A673 (cell line): ENCODE results near the gene PGP. TPM values are rescaled to one million over a fixed set of nuclear protein-coding genes. Genes with fewer than 3 reads are reported as not detected.
A peak's percentile ranks its signal among the peaks of the same experiment; 100 is the strongest.

Source experiments
- BruUV-seq: library from RNA; stranded (reverse); fragments of 400-500 nt; replicated peaks from 2 replicates; lab custom pipeline; 2021; lab: Mats Ljungman, UMichigan
- CTCF ChIA-PET: fragments of 300-600 bp; sonication (Branson Sonifier 250); formaldehyde crosslinking; loops from one replicate; lab custom pipeline; 2022; ENCODE audit warnings: antibody characterized with exemption; lab: Charles Lee
- POLR2A ChIA-PET: fragments of 300-600 bp; sonication (Branson Sonifier 250); formaldehyde crosslinking; loops from one replicate; lab custom pipeline; 2022; ENCODE audit warnings: antibody characterized with exemption; ENCODE audit not compliant: low non-redundant PET; lab: Charles Lee
- DNase-seq: peaks from one replicate; pipeline ENCODE4 v3.0.0-alpha.2; 2015; ENCODE audit warnings: low spot score
- H3K27ac ChIP-seq: fragments of 200-600 bp; sonication (generic); 2 replicates; pipeline ENCODE4 v1.5.1; 2016; ENCODE audit warnings: mixed run types, low read depth, mild to moderate bottlenecking, mixed read lengths, antibody characterized with exemption, low read length; ENCODE audit not compliant: poor library complexity, severe bottlenecking
- H3K27me3 ChIP-seq: fragments of 200-600 bp; sonication (generic); replicated peaks from 2 replicates; pipeline ENCODE4 v1.6.1; 2017; ENCODE audit warnings: mixed run types, low read depth, mild to moderate bottlenecking, mixed read lengths, antibody characterized with exemption, low read length; ENCODE audit not compliant: insufficient read depth, poor library complexity
- H3K36me3 ChIP-seq: fragments of 200-600 bp; sonication (generic); 2 replicates; pipeline ENCODE4 v1.6.1; 2016; ENCODE audit warnings: mixed run types, mild to moderate bottlenecking, mixed read lengths, antibody characterized with exemption, low read length; ENCODE audit not compliant: insufficient read depth, poor library complexity, severe bottlenecking
- H3K4me1 ChIP-seq: fragments of 200-600 bp; sonication (generic); 2 replicates; pipeline ENCODE4 v1.6.1; 2017; ENCODE audit warnings: mixed run types, mild to moderate bottlenecking, mixed read lengths, antibody characterized with exemption, low read length; ENCODE audit not compliant: insufficient read depth, poor library complexity, severe bottlenecking
- H3K4me3 ChIP-seq: fragments of 200-600 bp; sonication (generic); 2 replicates; pipeline ENCODE4 v1.5.1; 2016; ENCODE audit warnings: low read depth, mixed run types, mild to moderate bottlenecking, mixed read lengths, low read length; ENCODE audit not compliant: poor library complexity, severe bottlenecking
- H3K9me3 ChIP-seq: fragments of 200-600 bp; sonication (generic); 2 replicates; pipeline ENCODE4 v1.6.1; 2016; ENCODE audit warnings: mixed run types, low read depth, mild to moderate bottlenecking, mixed read lengths, antibody characterized with exemption, low read length; ENCODE audit not compliant: poor library complexity, severe bottlenecking
- CTCF ChIP-seq: fragments of 300-800, 200-600 bp; sonication (generic); conservative IDR thresholded peaks from 2 replicates; pipeline ENCODE4 v1.5.1; 2017; ENCODE audit warnings: low read depth, mild to moderate bottlenecking, antibody characterized with exemption, low read length, moderate library complexity, mixed read lengths
- EZH2 ChIP-seq: fragments of 200-600 bp; sonication (generic); IDR thresholded peaks from 2 replicates; pipeline ENCODE4 v1.6.1; 2017; ENCODE audit warnings: borderline replicate concordance, low read depth, mild to moderate bottlenecking, mixed read lengths, antibody characterized with exemption, low read length; ENCODE audit not compliant: poor library complexity, severe bottlenecking
- intact Hi-C: fragments of 100-400 bp; cut with micrococcal nuclease; formaldehyde crosslinking; loops from one replicate; pipeline ENCODE4 v1.10.0; 2022; ENCODE audit not compliant: unreplicated experiment
- total RNA-seq: library from RNA; stranded (reverse); gene quantifications from 2 replicates; pipeline ENCODE4 v1.2.3, GENCODE V29; 2021

Gene PGP
- total RNA-seq, 1 experiment from 2014 or later, result 26.5 TPM

DNA sequence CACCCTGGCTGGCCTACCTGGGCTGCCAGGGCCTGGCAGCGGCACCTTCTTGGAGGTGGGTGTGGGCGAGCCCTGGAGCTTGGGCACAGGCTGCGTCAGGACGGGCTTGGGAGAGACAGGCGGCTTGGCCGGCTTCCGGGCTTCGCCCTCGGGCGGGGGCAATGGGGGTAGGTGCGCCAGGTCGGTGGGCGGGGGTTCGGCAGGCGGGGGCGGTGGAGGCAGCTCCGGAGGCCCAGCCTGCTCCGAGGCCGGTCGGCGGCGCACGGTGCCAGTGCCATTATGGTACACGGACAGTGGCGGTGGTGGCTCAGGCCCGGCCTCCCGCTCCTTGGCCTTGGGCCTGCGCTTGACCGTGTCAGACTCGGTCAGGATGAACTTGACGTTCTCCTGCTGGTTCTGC, 35.1 kb downstream of the PGP start:
- Histone ChIP-seq H3K9me3 (no peaks in the 10 kb centered on the region), H3K36me3 (peaks cover 24% of the 10 kb centered on the region), H3K4me3 (no peak overlapping the region), H3K4me1 (no peaks in the 10 kb centered on the region), H3K27me3 (no peaks in the 10 kb centered on the region), H3K27ac (no peak overlapping the region)
- BruUV-seq, result no TSS peak
- TF ChIP-seq CTCF (no peak), EZH2 (no peak)
- ChIA-PET CTCF (no interaction called here), POLR2A (no interaction called here)
- intact Hi-C loops, result no loop called here
- DNase-seq, result no peak

GRCh38 chr16:2179107-2179501, 35.5 kb downstream of the PGP start:
- Histone ChIP-seq H3K9me3 (no peaks in the 10 kb centered on the region), H3K27me3 (no peaks in the 10 kb centered on the region), H3K36me3 (peaks cover 29% of the 10 kb centered on the region), H3K27ac (no peak overlapping the region), H3K4me3 (no peak overlapping the region), H3K4me1 (no peaks in the 10 kb centered on the region)
- ChIA-PET CTCF (no interaction called here), POLR2A (no interaction called here)
- intact Hi-C loops, result no loop called here
- no TSS peak for BruUV-seq
- TF ChIP-seq CTCF (no peak), EZH2 (no peak)
- DNase-seq, result no peak

- Histone ChIP-seq H3K27me3 (no peaks in the 10 kb centered on the region), H3K36me3 (peaks cover 29% of the 10 kb centered on the region), H3K4me3 (no peak overlapping the region), H3K27ac (no peak overlapping the region), H3K4me1 (no peaks in the 10 kb centered on the region), H3K9me3 (no peaks in the 10 kb centered on the region)
- intact Hi-C loops, result no loop called here
- DNase-seq, result peak; percentile 67
- ChIA-PET POLR2A (no interaction called here), CTCF (no interaction called here)
- no peak for TF ChIP-seq EZH2
- BruUV-seq, result no TSS peak
Observed at GRCh38 chr16:2178321-2179106, 36.1 kb downstream of the PGP start.

- Histone ChIP-seq H3K4me1 (no peaks in the 10 kb centered on the region), H3K27me3 (no peaks in the 10 kb centered on the region), H3K27ac (no peak overlapping the region), H3K36me3 (peaks cover 29% of the 10 kb centered on the region), H3K9me3 (no peaks in the 10 kb centered on the region), H3K4me3 (no peak overlapping the region)
- intact Hi-C loops, result no loop called here
- TSS peak; percentile 88 for BruUV-seq
- CTCF ChIA-PET, result no interaction called here
- TF ChIP-seq EZH2, result no peak
- TF ChIP-seq CTCF, result no peak
- POLR2A ChIA-PET, result no interaction called here
- no peak for DNase-seq
Observed at GRCh38 chr16:2177561-2177960, 37.1 kb downstream of the PGP start.
